H9 (cell line): ENCODE measurements around the gene FCN1. TPM values are rescaled to one million over a fixed set of nuclear protein-coding genes. Genes with fewer than 3 reads are reported as not detected.

Experiments
- DNase-seq: peaks from one replicate; pipeline ENCODE4 v3.0.0-alpha.2; 2017
- H2AFZ ChIP-seq: one replicate; pipeline ENCODE4 v1.6.1; 2013; ENCODE audit warnings: mild to moderate bottlenecking, low read length, control low read depth, moderate library complexity
- H2AK5ac ChIP-seq: 2 replicates; pipeline ENCODE4 v1.6.1; 2013; ENCODE audit warnings: low read length, control low read depth, mixed read lengths; ENCODE audit not compliant: insufficient read length
- H2BK120ac ChIP-seq: one replicate; pipeline ENCODE4 v1.6.1; 2013; ENCODE audit warnings: low read depth, mild to moderate bottlenecking, low read length, control low read depth, inconsistent platforms; ENCODE audit not compliant: poor library complexity, severe bottlenecking
- H2BK12ac ChIP-seq: 2 replicates; pipeline ENCODE4 v1.6.1; 2013; ENCODE audit warnings: low read length, control low read depth, mixed read lengths, low read depth; ENCODE audit not compliant: insufficient read length
- H2BK15ac ChIP-seq: 2 replicates; pipeline ENCODE4 v1.6.1; 2013; ENCODE audit warnings: low read depth, low read length, control low read depth
- H2BK20ac ChIP-seq: one replicate; pipeline ENCODE4 v1.6.1; 2013; ENCODE audit warnings: low read depth, mild to moderate bottlenecking, low read length, control low read depth, inconsistent platforms; ENCODE audit not compliant: poor library complexity, severe bottlenecking
- H2BK5ac ChIP-seq: 2 replicates; pipeline ENCODE4 v1.6.1; 2013; ENCODE audit warnings: low read length, control low read depth, mixed read lengths; ENCODE audit not compliant: insufficient read length
- H3K14ac ChIP-seq: 2 replicates; pipeline ENCODE4 v1.6.1; 2013; ENCODE audit warnings: low read length, control low read depth; ENCODE audit not compliant: insufficient read depth
- H3K18ac ChIP-seq: 2 replicates; pipeline ENCODE4 v1.6.1; 2013; ENCODE audit warnings: low read depth, mild to moderate bottlenecking, mixed read lengths, low read length, control low read depth; ENCODE audit not compliant: insufficient read length
- H3K23ac ChIP-seq: 2 replicates; pipeline ENCODE4 v1.6.1; 2013; ENCODE audit warnings: low read length, control low read depth, mixed read lengths, low read depth; ENCODE audit not compliant: insufficient read length
- H3K23me2 ChIP-seq: 2 replicates; pipeline ENCODE4 v1.6.1; 2013; ENCODE audit warnings: low read depth, mild to moderate bottlenecking, mixed read lengths, low read length, control low read depth; ENCODE audit not compliant: insufficient read length, poor library complexity, severe bottlenecking
- H3K27ac ChIP-seq: 2 replicates; pipeline ENCODE4 v1.5.1; 2013; ENCODE audit warnings: low read length, control low read depth, mixed read lengths, low read depth; ENCODE audit not compliant: insufficient read length
- H3K27me3 ChIP-seq: 2 replicates; pipeline ENCODE4 v1.6.1; 2013; ENCODE audit warnings: low read length, control low read depth, inconsistent platforms; ENCODE audit not compliant: insufficient read depth
- H3K4ac ChIP-seq: 2 replicates; pipeline ENCODE4 v1.6.1; 2013; ENCODE audit warnings: low read depth, mild to moderate bottlenecking, control low read depth, inconsistent platforms, low read length, moderate library complexity
- H3K4me1 ChIP-seq: 2 replicates; pipeline ENCODE4 v1.6.1; 2013; ENCODE audit warnings: low read length, control low read depth, inconsistent platforms; ENCODE audit not compliant: insufficient read depth
- H3K4me2 ChIP-seq: 2 replicates; pipeline ENCODE4 v1.6.1; 2013; ENCODE audit warnings: low read length, control low read depth, mixed read lengths; ENCODE audit not compliant: insufficient read length, insufficient read depth
- H3K56ac ChIP-seq: 2 replicates; pipeline ENCODE4 v1.6.1; 2013; ENCODE audit warnings: low read depth, mild to moderate bottlenecking, mixed read lengths, low read length, control low read depth; ENCODE audit not compliant: insufficient read length
- H3K79me1 ChIP-seq: 2 replicates; pipeline ENCODE4 v1.6.1; 2013; ENCODE audit warnings: low read depth, mild to moderate bottlenecking, moderate library complexity, low read length, control low read depth, inconsistent platforms; ENCODE audit not compliant: insufficient read depth, poor library complexity, severe bottlenecking
- H3K79me2 ChIP-seq: 2 replicates; pipeline ENCODE4 v1.6.1; 2013; ENCODE audit warnings: low read length, control low read depth, inconsistent platforms; ENCODE audit not compliant: insufficient read depth
- H3K9ac ChIP-seq: 2 replicates; pipeline ENCODE4 v1.6.1; 2013; ENCODE audit warnings: low read length, control low read depth, mixed read lengths; ENCODE audit not compliant: insufficient read length; ENCODE audit errors: extremely low read depth
- H3K9me3 ChIP-seq: one replicate; pipeline ENCODE4 v1.6.1; 2013; ENCODE audit warnings: low read depth, low read length, inconsistent platforms; ENCODE audit not compliant: control insufficient read depth
- H3T11ph ChIP-seq: one replicate; pipeline ENCODE4 v1.6.1; 2013; ENCODE audit warnings: mild to moderate bottlenecking, low read length, control low read depth, inconsistent platforms
- H4K20me1 ChIP-seq: one replicate; pipeline ENCODE4 v1.6.1; 2013; ENCODE audit not compliant: control insufficient read depth, insufficient read length, insufficient read depth
- H4K5ac ChIP-seq: 2 replicates; pipeline ENCODE4 v1.6.1; 2013; ENCODE audit warnings: low read depth, mild to moderate bottlenecking, mixed read lengths, low read length, control low read depth; ENCODE audit not compliant: insufficient read length
- H4K8ac ChIP-seq: replicated peaks from 2 replicates; pipeline ENCODE4 v1.6.1; 2013; ENCODE audit warnings: low read length, control low read depth, mixed read lengths, low read depth; ENCODE audit not compliant: insufficient read length
- H4K91ac ChIP-seq: 2 replicates; pipeline ENCODE4 v1.6.1; 2013; ENCODE audit warnings: low read depth, mild to moderate bottlenecking, moderate library complexity, mixed read lengths, low read length, control low read depth; ENCODE audit not compliant: insufficient read length
- H3K27ac Mint-ChIP-seq, 3 experiments: 2 replicates in 2 of 3; 3 replicates in 1 of 3; pipeline ENCODE4 v1.8.0; 2020 to 2021; ENCODE audit warnings: mixed read lengths in 3 of 3, mild to moderate bottlenecking in 1 of 3, moderate library complexity in 1 of 3
- H3K27me3 Mint-ChIP-seq: 2 replicates; pipeline ENCODE4 v1.8.0; 2021; ENCODE audit warnings: low read depth, mild to moderate bottlenecking, moderate library complexity, mixed read lengths
- H3K36me3 Mint-ChIP-seq, 3 experiments: 2 replicates in 2 of 3; 3 replicates in 1 of 3; pipeline ENCODE4 v1.8.0; 2020 to 2021; ENCODE audit warnings: low read depth in 3 of 3, mixed read lengths in 3 of 3; ENCODE audit not compliant: insufficient read depth in 1 of 3
- H3K4me1 Mint-ChIP-seq, 2 experiments: 2 replicates each; pipeline ENCODE4 v1.8.0; 2020; ENCODE audit warnings: mixed read lengths in 2 of 2
- H3K4me3 Mint-ChIP-seq, 2 experiments: 2 replicates in 1 of 2; 3 replicates in 1 of 2; pipeline ENCODE4 v1.8.0; 2020 to 2021; ENCODE audit warnings: mild to moderate bottlenecking in 2 of 2, mixed read lengths in 2 of 2, moderate library complexity in 1 of 2
- H3K9me3 Mint-ChIP-seq, 2 experiments: 2 replicates in 1 of 2; 3 replicates in 1 of 2; pipeline ENCODE4 v1.8.0; 2020; ENCODE audit warnings: mild to moderate bottlenecking in 2 of 2, mixed read lengths in 2 of 2, moderate library complexity in 1 of 2
- CTCF ChIP-seq: fragments of 200-600 bp; sonication (generic); conservative IDR thresholded peaks from 3 replicates; pipeline ENCODE4 v1.8.0; 2021; ENCODE audit warnings: antibody characterized with exemption, mild to moderate bottlenecking
- WGBS: extraction: QIAGEN DNeasy Blood & Tissue Kit; methylation state at CpG from one replicate; pipeline ENCODE4 v1.1.7; 2013; ENCODE audit warnings: missing lambda C conversion rate, low lambda C conversion rate, mixed read lengths; ENCODE audit not compliant: insufficient read length; ENCODE audit errors: extremely low coverage; 5-methylcytosine and 5-hydroxymethylcytosine counted together
- total RNA-seq: library from RNA; stranded (reverse); gene quantifications from 2 replicates; pipeline ENCODE4 v1.2.1, GENCODE V29; 2021

The FCN1 gene
- total RNA-seq, 1 experiment from 2014 or later = not detected

DNA sequence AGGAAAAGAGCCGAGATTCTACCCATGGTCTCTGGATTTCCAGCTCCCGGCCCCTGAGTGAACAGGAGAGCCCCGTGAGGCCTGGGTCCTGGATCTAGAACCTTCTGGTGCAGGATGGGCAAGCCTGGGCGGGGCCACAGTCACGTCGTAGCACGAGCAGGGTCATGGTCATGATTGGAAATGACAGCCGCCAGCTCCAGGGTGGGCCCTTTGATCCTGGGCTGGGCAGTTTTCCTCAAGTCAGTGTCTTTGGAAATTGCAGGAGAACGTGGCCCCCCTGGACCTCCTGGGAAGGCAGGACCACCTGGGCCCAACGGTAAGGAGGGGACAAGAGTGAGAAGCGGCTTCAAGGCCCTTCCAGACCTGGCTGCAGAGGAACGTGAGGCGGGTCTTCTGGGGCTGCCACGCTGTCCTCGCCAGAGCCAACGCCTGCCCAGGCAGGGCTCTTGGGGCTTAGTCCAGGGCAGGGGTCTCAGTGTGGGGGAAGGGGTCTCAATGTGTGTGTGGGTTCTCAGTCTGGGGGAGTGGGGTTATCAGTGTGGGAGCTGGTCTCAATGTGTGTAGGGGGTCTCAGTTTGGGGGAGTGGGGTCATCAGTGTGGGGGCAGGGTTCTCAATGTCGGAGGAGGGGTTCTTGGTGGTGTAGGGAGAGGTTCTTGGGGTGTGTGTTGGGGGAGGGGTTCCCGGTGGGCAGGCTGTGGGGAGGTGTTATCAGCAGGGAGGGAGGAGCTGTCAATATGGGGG lies 34.5 kb downstream of the FCN1 start:
- Mint-ChIP-seq H3K36me3 (no peaks in the 10 kb centered on the region), H3K27me3 (no peaks in the 10 kb centered on the region; the same call in none of the 2 replicates), H3K27ac (no peak overlapping the region), H3K4me1 (peaks cover 0 to 4% of the 10 kb centered on the region in 2 experiments; a peak in 2 of 4 replicates), H3K4me3 (no peak overlapping the region), H3K9me3 (no peaks in the 10 kb centered on the region)
- Histone ChIP-seq H2BK12ac (no peak overlapping the region), H3T11ph (no peak overlapping the region), H3K27me3 (no peaks in the 10 kb centered on the region), H3K79me1 (no peaks in the 10 kb centered on the region), H3K27ac (no peak overlapping the region), H2AK5ac (no peak overlapping the region), H4K91ac (no peak overlapping the region), H3K9ac (no peak overlapping the region), H3K23me2 (no peaks in the 10 kb centered on the region), H3K18ac (no peak overlapping the region), H3K4me1 (no peaks in the 10 kb centered on the region), H4K8ac (no peak overlapping the region), H2BK120ac (no peak overlapping the region), H2BK15ac (no peak overlapping the region), H3K79me2 (no peaks in the 10 kb centered on the region), H2BK5ac (no peak overlapping the region), H4K20me1 (no peaks in the 10 kb centered on the region), H2AFZ (no peak overlapping the region), H3K56ac (no peak overlapping the region), H3K4ac (no peak overlapping the region), H3K23ac (no peak overlapping the region), H3K14ac (no peak overlapping the region), H4K5ac (no peak overlapping the region), H3K4me2 (no peak overlapping the region), H3K9me3 (no peaks in the 10 kb centered on the region), H2BK20ac (no peak overlapping the region)
- WGBS = no CpG with 5 or more reads among the region's 18 CpGs
- no peak for DNase-seq
- TF ChIP-seq CTCF = no peak
